Measurements from ENCODE around the gene PNMT.

DNA sequence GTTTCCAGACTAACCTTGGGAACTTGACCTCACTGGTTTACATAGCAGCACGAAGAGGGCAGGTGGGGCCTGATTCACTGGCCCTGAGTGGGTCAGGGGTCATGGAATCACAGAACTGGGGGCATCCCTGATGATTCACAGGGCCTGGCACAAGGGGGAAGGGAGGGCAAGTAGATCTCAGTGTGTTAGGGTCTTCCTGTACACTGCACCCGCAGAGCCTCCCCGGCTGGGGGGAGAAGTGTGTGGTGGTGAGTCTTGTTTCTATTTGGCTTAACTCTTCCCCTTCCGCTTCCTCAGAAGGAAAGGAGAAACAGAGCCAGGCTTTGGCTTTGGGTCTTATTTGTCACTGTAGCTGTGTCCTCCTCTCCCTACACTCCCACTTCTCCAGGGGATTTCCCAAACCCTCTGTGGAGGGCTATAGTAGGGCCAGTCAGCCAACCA lies 27.6 kb upstream of the PNMT start:
- TF ChIP-seq, protein P1, sequence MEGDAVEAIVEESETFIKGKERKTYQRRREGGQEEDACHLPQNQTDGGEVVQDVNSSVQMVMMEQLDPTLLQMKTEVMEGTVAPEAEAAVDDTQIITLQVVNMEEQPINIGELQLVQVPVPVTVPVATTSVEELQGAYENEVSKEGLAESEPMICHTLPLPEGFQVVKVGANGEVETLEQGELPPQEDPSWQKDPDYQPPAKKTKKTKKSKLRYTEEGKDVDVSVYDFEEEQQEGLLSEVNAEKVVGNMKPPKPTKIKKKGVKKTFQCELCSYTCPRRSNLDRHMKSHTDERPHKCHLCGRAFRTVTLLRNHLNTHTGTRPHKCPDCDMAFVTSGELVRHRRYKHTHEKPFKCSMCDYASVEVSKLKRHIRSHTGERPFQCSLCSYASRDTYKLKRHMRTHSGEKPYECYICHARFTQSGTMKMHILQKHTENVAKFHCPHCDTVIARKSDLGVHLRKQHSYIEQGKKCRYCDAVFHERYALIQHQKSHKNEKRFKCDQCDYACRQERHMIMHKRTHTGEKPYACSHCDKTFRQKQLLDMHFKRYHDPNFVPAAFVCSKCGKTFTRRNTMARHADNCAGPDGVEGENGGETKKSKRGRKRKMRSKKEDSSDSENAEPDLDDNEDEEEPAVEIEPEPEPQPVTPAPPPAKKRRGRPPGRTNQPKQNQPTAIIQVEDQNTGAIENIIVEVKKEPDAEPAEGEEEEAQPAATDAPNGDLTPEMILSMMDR (IDR thresholded peaks at IDR 0.05; ENCODE audit: poor library complexity), result no peak
- TF ChIP-seq EZH2phosphoT487 (IDR thresholded peaks at IDR 0.05; ENCODE audit: low read depth, severe bottlenecking, unreplicated experiment) (no peak), EZH2 (IDR thresholded peaks at IDR 0.05; ENCODE audit: borderline replicate concordance) (no peak)

All from hepatocyte (in vitro differentiated cells).